HepG2 (cell line): ENCODE data around the gene TULP4. TPM values are rescaled to one million over a fixed set of nuclear protein-coding genes. Genes with fewer than 3 reads are reported as not detected.
A peak's percentile ranks its signal among the peaks of the same experiment; 100 is the strongest.

Experiments used
- ARID2 ChIP-seq: sonication (generic); formaldehyde crosslinking; IDR thresholded peaks from 2 replicates; pipeline ENCODE4 v1.8.1; 2022; ENCODE audit warnings: mild to moderate bottlenecking, missing genetic modification reagents, borderline replicate concordance
- EHMT2 ChIP-seq: fragments of 200-600 bp; sonication (generic); IDR thresholded peaks from 2 replicates; pipeline ENCODE4 v1.7.0; 2017; ENCODE audit warnings: antibody characterized with exemption, low read depth, low read length, borderline replicate concordance
- FOXA1 ChIP-seq, 2 experiments: fragments of 450-650 bp in 1 of 2; sonication (generic) in 1 of 2; formaldehyde crosslinking in 1 of 2; IDR thresholded peaks; 2 replicates each; pipeline versions ENCODE4 v1.4.0 to v1.6.1; 2016 to 2020; ENCODE audit warnings: missing genetic modification reagents in 1 of 2
- KMT2A ChIP-seq: sonication (generic); formaldehyde crosslinking; IDR thresholded peaks from 2 replicates; pipeline ENCODE4 v1.4.0; 2020; ENCODE audit warnings: missing genetic modification reagents
- NCOR1 ChIP-seq: fragments of 200-600 bp; sonication (generic); IDR thresholded peaks from 2 replicates; pipeline ENCODE4 v1.7.0; 2017; ENCODE audit warnings: antibody characterized with exemption, low read length, borderline replicate concordance
- NONO ChIP-seq, 2 experiments: fragments of 450-650 bp in 1 of 2; sonication (generic) in 1 of 2; formaldehyde crosslinking in 1 of 2; IDR thresholded peaks in 1 of 2; conservative IDR thresholded peaks in 1 of 2; 2 replicates each; pipeline versions ENCODE4 v1.6.1 to v1.8.0; 2017 to 2022; ENCODE audit warnings: mild to moderate bottlenecking in 1 of 2, missing genetic modification reagents in 1 of 2, moderate library complexity in 1 of 2
- PHF20 ChIP-seq: sonication (generic); formaldehyde crosslinking; IDR thresholded peaks from 2 replicates; pipeline ENCODE4 v1.5.0; 2020; ENCODE audit warnings: mild to moderate bottlenecking, missing genetic modification reagents
- REPIN1 ChIP-seq: sonication (generic); formaldehyde crosslinking; IDR thresholded peaks from 2 replicates; pipeline ENCODE4 v1.8.0; 2022; ENCODE audit warnings: missing genetic modification reagents, low read depth, mild to moderate bottlenecking, borderline replicate concordance
- SKI ChIP-seq: fragments of 450-650 bp; IDR thresholded peaks from one replicate; pipeline ENCODE4 v1.6.1; 2018; ENCODE audit warnings: mild to moderate bottlenecking; ENCODE audit not compliant: partially characterized antibody
- SPEN ChIP-seq: sonication (generic); formaldehyde crosslinking; IDR thresholded peaks from 2 replicates; pipeline ENCODE4 v1.5.1; 2020; ENCODE audit warnings: low read depth, mild to moderate bottlenecking, missing genetic modification reagents
- TCF12 ChIP-seq, 2 experiments: fragments of 450-650 bp in 1 of 2; sonication (generic) in 1 of 2; formaldehyde crosslinking in 1 of 2; IDR thresholded peaks; 2 replicates each; pipeline versions ENCODE4 v1.6.1 to v1.8.0; 2017 to 2022; ENCODE audit warnings: antibody characterized with exemption in 1 of 2, mild to moderate bottlenecking in 1 of 2, missing genetic modification reagents in 1 of 2, moderate library complexity in 1 of 2
- TOE1 ChIP-seq: sonication (generic); formaldehyde crosslinking; IDR thresholded peaks from 2 replicates; pipeline ENCODE4 v1.4.0; 2020; ENCODE audit warnings: mild to moderate bottlenecking, missing genetic modification reagents
- ZNF225 ChIP-seq: sonication (generic); formaldehyde crosslinking; IDR thresholded peaks from 2 replicates; pipeline ENCODE4 v1.4.0; 2020; ENCODE audit warnings: mild to moderate bottlenecking, missing genetic modification reagents
- ZNF674 ChIP-seq: sonication (generic); formaldehyde crosslinking; IDR thresholded peaks from 2 replicates; pipeline ENCODE4 v1.5.0; 2020; ENCODE audit warnings: low read depth, mild to moderate bottlenecking, missing genetic modification reagents
- polyA plus RNA-seq, 8 experiments: library from polyadenylated mRNA; depleted of rRNA in 3 of 8; stranded (reverse) in 7 of 8; unstranded in 1 of 8; fragments of >200 nt; fragmentation: Illumina TruSeq in 4 of 8; extraction: Trizol in 4 of 8; gene quantifications; 2 replicates each; pipeline versions ENCODE4 v1.2.1 to v1.2.3, GENCODE V29; 2011 to 2016; ENCODE audit warnings: low read depth in 4 of 8, missing spikeins in 1 of 8, mixed read lengths in 1 of 8; ENCODE audit not compliant: insufficient read depth in 1 of 8
- total RNA-seq, 5 experiments: library from RNA; depleted of rRNA; stranded (reverse); fragments of >200 nt; fragmentation: Illumina TruSeq; extraction: Trizol; gene quantifications; 2 replicates each; pipeline ENCODE4 v1.2.3, GENCODE V29; 2016; ENCODE audit warnings: low read depth in 1 of 5
- TF ChIP-seq, protein P1 (sequence below): sonication (generic); formaldehyde crosslinking; IDR thresholded peaks from 2 replicates; pipeline ENCODE4 v1.4.0; 2020; ENCODE audit warnings: missing genetic modification reagents
- TF ChIP-seq, protein P2 (sequence below): IDR thresholded peaks from 2 replicates; pipeline ENCODE4 v1.6.1; 2016; ENCODE audit warnings: low read depth
- TF ChIP-seq, protein P3 (sequence below): sonication (generic); formaldehyde crosslinking; IDR thresholded peaks from 2 replicates; pipeline ENCODE4 v1.4.0; 2020; ENCODE audit warnings: missing genetic modification reagents, mild to moderate bottlenecking, borderline replicate concordance
- TF ChIP-seq, protein P4 (sequence below): sonication (generic); formaldehyde crosslinking; IDR thresholded peaks from 2 replicates; pipeline ENCODE4 v1.4.0; 2020; ENCODE audit warnings: mild to moderate bottlenecking, missing genetic modification reagents
- TF ChIP-seq, protein P5 (sequence below): IDR thresholded peaks from 2 replicates; pipeline ENCODE4 v1.6.1; 2012; ENCODE audit warnings: low read depth, low read length, improper control_type of control experiment

TULP4 gene
- total and polyA plus RNA-seq, 2 of the 13 experiments (the other 11 are each of a cell fraction or from before 2014, with no cell fraction given): 21.1 to 122 TPM

DNA sequence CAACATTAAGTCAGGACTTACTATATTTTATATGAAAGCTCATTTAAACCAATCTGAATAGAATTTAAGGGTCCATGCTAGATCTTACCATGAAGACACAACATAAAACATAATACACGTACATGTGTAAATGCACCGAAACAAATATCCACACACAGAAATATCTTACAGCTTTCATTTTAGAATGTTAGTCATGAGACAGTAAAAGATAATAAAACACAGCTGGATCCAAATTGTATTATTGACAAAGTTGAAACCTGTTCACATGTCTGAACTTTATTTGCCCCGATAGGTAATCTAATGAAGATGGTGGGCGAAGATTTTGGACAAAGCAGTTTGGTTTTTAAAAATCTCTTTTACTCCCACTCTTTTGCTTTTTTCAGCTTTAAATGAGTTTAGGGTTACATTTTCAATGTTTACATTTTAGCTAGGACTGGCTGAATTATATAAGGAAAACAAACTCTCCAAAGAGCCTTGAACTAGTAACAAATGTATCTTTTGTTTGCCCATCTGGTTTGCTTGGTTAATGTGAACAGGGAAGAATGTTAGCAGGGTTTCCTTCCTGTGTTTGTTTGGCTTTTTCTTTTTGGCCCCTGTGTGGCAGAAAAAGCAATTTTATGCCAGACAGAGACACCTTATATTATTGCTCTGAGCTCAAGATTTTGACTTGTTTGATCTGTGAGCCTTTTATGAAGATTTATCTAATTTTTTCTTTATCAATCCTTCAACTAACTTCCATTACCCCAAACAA, 242.5 kb downstream of the TULP4 start (continued):
- TF ChIP-seq, protein P1, sequence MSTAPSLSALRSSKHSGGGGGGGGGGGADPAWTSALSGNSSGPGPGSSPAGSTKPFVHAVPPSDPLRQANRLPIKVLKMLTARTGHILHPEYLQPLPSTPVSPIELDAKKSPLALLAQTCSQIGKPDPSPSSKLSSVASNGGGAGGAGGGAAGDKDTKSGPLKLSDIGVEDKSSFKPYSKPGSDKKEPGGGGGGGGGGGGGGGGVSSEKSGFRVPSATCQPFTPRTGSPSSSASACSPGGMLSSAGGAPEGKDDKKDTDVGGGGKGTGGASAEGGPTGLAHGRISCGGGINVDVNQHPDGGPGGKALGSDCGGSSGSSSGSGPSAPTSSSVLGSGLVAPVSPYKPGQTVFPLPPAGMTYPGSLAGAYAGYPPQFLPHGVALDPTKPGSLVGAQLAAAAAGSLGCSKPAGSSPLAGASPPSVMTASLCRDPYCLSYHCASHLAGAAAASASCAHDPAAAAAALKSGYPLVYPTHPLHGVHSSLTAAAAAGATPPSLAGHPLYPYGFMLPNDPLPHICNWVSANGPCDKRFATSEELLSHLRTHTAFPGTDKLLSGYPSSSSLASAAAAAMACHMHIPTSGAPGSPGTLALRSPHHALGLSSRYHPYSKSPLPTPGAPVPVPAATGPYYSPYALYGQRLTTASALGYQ (CRISPR knock-in tag): peak; percentile 88
- TF ChIP-seq ZNF225 (no peak), NONO (IDR thresholded peaks at IDR 0.05) (no peak), NONO (CRISPR knock-in tag; conservative IDR thresholded peaks at IDR 0.05) (peak; percentile 78; the same call in 1 of the 2 replicates), PHF20 (no peak), ARID2 (0 out of 2 replicates have a peak, but pooled peaks have one; percentile 37), SPEN (no peak), SKI (peak; percentile 85), KMT2A (CRISPR knock-in tag) (peak; percentile 47; the same call in 1 of the 2 replicates), TCF12 (IDR thresholded peaks at IDR 0.05) (no peak), TCF12 (CRISPR knock-in tag; IDR thresholded peaks at IDR 0.05) (peak; percentile 51; the same call in 1 of the 2 replicates), ZNF674 (CRISPR knock-in tag) (no peak), EHMT2 (peak; percentile 31; the same call in 1 of the 2 replicates), NCOR1 (peak; percentile 69; the same call in 1 of the 2 replicates), FOXA1 (IDR thresholded peaks at IDR 0.05) (peak; percentile 79), FOXA1 (CRISPR knock-in tag; IDR thresholded peaks at IDR 0.05) (peak; percentile 90), TOE1 (peak; percentile 69; the same call in 1 of the 2 replicates), REPIN1 (CRISPR knock-in tag) (peak; percentile 78; the same call in 1 of the 2 replicates)
- TF ChIP-seq, protein P2, sequence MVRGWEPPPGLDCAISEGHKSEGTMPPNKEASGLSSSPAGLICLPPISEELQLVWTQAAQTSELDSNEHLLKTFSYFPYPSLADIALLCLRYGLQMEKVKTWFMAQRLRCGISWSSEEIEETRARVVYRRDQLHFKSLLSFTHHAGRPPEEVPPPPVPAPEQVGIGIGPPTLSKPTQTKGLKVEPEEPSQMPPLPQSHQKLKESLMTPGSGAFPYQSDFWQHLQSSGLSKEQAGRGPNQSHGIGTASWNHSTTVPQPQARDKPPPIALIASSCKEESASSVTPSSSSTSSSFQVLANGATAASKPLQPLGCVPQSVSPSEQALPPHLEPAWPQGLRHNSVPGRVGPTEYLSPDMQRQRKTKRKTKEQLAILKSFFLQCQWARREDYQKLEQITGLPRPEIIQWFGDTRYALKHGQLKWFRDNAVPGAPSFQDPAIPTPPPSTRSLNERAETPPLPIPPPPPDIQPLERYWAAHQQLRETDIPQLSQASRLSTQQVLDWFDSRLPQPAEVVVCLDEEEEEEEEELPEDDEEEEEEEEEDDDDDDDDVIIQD: peak; percentile 88
- TF ChIP-seq, protein P3, sequence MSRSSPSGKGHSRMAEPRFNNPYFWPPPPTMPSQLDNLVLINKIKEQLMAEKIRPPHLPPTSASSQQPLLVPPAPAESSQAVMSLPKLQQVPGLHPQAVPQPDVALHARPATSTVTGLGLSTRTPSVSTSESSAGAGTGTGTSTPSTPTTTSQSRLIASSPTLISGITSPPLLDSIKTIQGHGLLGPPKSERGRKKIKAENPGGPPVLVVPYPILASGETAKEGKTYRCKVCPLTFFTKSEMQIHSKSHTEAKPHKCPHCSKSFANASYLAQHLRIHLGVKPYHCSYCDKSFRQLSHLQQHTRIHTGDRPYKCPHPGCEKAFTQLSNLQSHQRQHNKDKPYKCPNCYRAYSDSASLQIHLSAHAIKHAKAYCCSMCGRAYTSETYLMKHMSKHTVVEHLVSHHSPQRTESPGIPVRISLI: peak; percentile 75; the same call in 1 of the 2 replicates
- TF ChIP-seq, protein P4, sequence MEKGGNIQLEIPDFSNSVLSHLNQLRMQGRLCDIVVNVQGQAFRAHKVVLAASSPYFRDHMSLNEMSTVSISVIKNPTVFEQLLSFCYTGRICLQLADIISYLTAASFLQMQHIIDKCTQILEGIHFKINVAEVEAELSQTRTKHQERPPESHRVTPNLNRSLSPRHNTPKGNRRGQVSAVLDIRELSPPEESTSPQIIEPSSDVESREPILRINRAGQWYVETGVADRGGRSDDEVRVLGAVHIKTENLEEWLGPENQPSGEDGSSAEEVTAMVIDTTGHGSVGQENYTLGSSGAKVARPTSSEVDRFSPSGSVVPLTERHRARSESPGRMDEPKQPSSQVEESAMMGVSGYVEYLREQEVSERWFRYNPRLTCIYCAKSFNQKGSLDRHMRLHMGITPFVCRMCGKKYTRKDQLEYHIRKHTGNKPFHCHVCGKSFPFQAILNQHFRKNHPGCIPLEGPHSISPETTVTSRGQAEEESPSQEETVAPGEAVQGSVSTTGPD (CRISPR knock-in tag): peak; percentile 81; the same call in 1 of the 2 replicates
- TF ChIP-seq, protein P5, sequence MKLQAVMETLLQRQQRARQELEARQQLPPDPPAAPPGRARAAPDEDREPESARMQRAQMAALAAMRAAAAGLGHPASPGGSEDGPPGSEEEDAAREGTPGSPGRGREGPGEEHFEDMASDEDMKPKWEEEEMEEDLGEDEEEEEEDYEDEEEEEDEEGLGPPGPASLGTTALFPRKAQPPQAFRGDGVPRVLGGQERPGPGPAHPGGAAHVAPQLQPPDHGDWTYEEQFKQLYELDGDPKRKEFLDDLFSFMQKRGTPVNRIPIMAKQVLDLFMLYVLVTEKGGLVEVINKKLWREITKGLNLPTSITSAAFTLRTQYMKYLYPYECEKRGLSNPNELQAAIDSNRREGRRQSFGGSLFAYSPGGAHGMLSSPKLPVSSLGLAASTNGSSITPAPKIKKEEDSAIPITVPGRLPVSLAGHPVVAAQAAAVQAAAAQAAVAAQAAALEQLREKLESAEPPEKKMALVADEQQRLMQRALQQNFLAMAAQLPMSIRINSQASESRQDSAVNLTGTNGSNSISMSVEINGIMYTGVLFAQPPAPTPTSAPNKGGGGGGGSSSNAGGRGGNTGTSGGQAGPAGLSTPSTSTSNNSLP: peak; percentile 87
